ENCODE results near the gene PSIP1.
A peak's percentile ranks its signal among the peaks of the same experiment; 100 is the strongest.

Gene PSIP1

DNA sequence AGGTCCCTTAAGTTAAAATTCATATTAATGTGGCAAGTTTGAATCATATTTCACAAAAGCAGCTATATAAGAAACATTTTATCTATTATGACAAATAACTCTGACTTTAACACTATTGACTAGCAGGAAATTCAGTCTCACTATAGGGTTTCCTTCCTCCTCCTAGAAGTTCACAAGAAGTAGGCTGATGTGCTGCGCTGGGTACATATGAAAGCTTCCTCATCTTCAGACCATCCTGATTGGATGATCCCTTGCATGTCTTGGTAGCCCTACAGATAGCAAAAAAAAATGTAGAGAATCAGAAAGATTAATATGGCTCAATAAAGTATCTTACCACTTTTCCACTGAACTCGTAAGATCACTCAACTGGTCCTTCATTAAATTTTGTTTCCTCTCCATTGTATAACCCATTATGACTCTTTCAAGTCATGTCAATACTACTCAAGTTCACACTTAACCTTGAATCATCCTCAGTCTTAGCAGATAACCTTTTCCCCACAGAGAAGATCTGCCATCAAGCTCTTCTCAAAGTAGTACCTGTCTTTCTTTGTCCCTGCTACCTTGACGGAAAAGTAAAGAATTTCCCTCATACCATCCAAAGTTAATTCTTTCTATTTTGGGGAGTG is 11.5 kb upstream of the PSIP1 start:
- Mint-ChIP-seq H3K27me3 (peaks cover 15% of the 10 kb centered on the region), H3K4me3 (no peak overlapping the region), H3K27ac (no peak overlapping the region), H3K36me3 (no peaks in the 10 kb centered on the region), H3K4me1 (no peaks in the 10 kb centered on the region), H3K9me3 (no peaks in the 10 kb centered on the region)
- CTCF ChIA-PET = interaction anchor here (1.5 kb wide), 1 partner anchor 11 kb away, joined by 4 read pairs; no protein-coding TSS in a partner anchor
- no peak for DNase-seq

DNA sequence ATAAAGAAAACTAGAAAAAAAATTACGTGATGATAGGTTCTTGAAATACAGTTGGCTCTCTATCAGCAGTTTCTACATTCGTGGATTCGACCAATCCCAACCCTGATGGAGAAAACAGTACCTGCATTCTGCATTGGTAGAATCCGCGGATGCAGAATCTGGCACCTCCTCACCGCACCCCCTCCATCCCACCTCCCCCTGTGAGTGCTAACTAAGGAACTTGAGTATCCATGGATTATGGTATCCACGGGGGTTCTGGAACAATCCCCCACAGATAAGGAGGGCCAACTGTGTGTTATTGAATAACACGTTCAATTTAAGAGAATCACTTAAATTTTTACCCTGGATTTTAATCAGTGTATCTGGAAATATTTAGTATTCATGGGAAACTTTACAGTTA is 10.5 kb upstream of the PSIP1 start:
- H3K4me3 Mint-ChIP-seq = no peak overlapping the region
- no peaks in the 10 kb centered on the region for H3K4me1 Mint-ChIP-seq
- H3K9me3 Mint-ChIP-seq = no peaks in the 10 kb centered on the region
- no peak for DNase-seq
- H3K36me3 Mint-ChIP-seq = no peaks in the 10 kb centered on the region
- peaks cover 15% of the 10 kb centered on the region for H3K27me3 Mint-ChIP-seq
- CTCF ChIA-PET = no interaction called here
- H3K27ac Mint-ChIP-seq = no peak overlapping the region

DNA sequence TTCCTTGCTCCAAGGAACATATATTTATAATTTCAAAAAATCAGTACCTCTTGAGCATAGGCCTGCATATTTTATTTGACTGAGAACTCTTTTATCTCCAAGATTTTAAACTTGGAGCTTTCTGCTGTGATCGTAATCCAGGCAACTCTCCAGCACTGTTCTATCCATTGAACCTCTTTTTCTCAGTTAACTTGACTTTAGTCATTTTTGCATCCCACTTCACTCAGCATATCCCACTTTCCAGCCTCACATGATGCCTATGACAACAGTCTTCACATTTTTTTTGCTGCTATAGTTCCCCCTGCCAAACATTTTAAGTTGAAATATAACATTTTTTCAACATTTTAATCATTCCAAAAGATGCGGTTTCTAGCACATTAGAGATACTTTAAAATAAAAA is 9.1 kb upstream of the PSIP1 start:
- Mint-ChIP-seq H3K4me1 (no peaks in the 10 kb centered on the region), H3K36me3 (no peaks in the 10 kb centered on the region), H3K27me3 (peaks cover 12% of the 10 kb centered on the region), H3K4me3 (no peak overlapping the region), H3K9me3 (no peaks in the 10 kb centered on the region), H3K27ac (no peak overlapping the region)
- CTCF ChIA-PET = no interaction called here
- DNase-seq = no peak

DNA sequence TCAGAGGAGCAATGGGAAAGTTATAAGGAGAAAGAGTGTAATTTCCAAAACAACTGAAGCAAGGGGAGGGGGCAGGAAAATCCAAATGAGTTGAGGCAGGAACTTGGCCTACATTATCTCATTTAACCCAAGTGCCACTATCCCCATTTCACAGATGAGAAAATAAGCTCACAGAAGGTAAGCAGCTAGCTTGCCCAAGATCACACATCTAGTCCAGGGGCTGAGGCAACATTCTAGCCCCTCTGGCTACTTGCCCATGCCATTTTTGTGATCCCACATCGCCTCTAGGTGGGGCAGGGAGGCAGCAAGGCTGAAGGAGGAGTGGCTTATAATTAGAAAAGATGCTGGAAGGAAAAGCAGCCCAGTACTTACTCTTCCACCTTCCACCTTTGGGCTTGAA is 2.6 kb upstream of the PSIP1 start:
- H3K27ac Mint-ChIP-seq = no peak overlapping the region
- peaks cover 30% of the 10 kb centered on the region for H3K4me1 Mint-ChIP-seq
- H3K9me3 Mint-ChIP-seq = no peaks in the 10 kb centered on the region
- peaks cover 4% of the 10 kb centered on the region for H3K27me3 Mint-ChIP-seq
- CTCF ChIA-PET = interaction anchor here (0.8 to 1.2 kb wide), 2 partner anchors 17 to 93 kb away, joined by 4 read pairs; no protein-coding TSS in a partner anchor
- DNase-seq = no peak
- no peak overlapping the region for H3K4me3 Mint-ChIP-seq
- H3K36me3 Mint-ChIP-seq = peaks cover 14% of the 10 kb centered on the region

DNA sequence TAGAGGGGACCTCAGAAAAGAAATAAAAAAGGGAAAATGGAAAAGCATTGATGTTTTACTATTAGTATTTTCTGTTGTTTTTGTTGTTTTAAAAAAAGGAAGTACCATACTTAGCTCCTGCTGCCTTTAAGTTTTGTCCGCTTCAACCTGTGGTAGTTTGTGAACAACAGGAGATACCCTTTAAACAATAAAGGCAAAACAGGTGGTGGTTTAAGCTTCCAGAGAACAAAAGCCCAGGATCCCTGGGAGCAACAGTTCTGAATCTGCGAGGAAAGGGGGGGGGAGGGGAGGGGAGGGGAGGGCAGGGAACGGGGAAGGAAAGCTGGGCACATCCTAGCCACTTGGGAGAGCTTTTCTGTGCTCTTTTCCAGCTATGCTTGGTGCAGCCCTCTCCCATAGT is 2.1 kb upstream of the PSIP1 start:
- no peak overlapping the region for H3K27ac Mint-ChIP-seq
- H3K4me1 Mint-ChIP-seq = peaks cover 35% of the 10 kb centered on the region
- peaks cover 4% of the 10 kb centered on the region for H3K27me3 Mint-ChIP-seq
- H3K36me3 Mint-ChIP-seq = peaks cover 18% of the 10 kb centered on the region
- no peaks in the 10 kb centered on the region for H3K9me3 Mint-ChIP-seq
- no peak for DNase-seq
- no peak overlapping the region for H3K4me3 Mint-ChIP-seq
- CTCF ChIA-PET = interaction anchor here (0.8 to 1.3 kb wide), 3 partner anchors 18 to 93 kb away, joined by 4 to 6 read pairs (median 4); partner anchors contain the start of gene CCDC171

DNA sequence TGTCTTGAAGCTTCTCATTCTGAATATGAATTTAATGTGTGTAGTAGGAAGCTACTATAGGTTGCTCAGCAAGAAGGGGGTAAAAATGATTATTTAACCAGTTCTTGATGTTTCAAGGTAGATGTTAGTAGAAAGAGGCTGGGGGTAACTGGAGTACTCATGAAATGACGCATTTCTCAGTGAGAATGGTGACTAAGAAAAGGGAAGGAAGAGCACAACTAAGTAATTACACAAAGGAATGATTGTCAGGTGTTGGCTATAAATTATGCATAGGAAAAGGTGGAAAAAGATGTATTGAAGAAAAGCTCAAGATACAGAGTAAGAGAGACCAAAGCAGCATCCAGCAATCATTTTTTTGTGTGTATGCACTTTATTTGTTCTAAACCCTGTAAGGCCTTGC is 1.4 kb upstream of the PSIP1 start:
- H3K4me1 Mint-ChIP-seq = peaks cover 38% of the 10 kb centered on the region
- H3K27ac Mint-ChIP-seq = peak overlapping the region; percentile 62
- CTCF ChIA-PET = interaction anchor here (0.6 to 1.3 kb wide), 5 partner anchors 15 to 622 kb away, joined by 3 to 6 read pairs (median 3); partner anchors contain the start of gene CCDC171
- no peak for DNase-seq
- H3K4me3 Mint-ChIP-seq = no peak overlapping the region
- peaks cover 4% of the 10 kb centered on the region for H3K27me3 Mint-ChIP-seq
- no peaks in the 10 kb centered on the region for H3K9me3 Mint-ChIP-seq
- peaks cover 18% of the 10 kb centered on the region for H3K36me3 Mint-ChIP-seq

DNA sequence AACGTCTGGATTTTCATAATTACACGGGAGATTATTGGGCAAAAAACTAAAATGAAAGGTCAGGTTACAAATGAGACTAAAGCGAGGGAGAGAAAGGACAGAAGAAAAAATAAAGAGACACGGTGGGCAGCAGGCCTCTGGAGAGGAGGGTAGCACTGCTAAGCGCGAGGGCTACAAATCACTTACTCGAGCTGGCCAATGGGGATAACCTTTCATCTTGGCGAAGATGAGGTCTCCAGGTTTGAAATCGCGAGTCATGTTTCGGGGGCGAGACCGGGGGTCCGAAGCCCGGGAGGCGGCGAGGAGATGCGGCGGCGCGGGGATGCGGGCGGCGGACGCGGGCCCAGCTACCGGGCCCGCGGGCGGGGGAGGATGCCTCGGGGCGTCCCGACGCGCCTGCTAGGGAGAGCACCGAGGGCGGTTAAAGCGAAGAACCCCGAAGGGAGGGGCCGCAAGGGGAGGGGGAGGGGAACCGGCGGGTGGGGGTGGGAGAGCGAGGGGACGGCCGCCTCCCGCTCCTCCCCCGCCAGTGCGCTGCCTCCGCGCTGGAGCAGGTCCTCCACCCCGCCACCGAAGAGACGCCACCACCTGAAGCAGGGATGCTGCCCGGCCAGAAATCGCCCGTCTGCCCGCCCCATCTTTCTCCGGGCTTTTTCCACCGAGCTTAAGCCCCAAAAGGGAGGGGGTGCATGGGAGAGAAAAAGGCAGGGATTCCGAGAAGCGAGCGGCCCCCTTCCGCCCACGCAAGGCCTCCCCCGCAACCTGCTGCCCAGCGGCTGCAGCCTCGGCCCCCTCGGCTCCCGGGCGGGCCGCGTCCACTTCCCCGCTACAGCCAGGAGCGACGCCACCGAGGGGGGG is 610 bp downstream of the PSIP1 start:
- Mint-ChIP-seq H3K27ac (peak overlapping the region; percentile 97), H3K4me1 (peaks cover 52% of the 10 kb centered on the region), H3K4me3 (peak overlapping the region; percentile 87), H3K27me3 (peaks cover 4% of the 10 kb centered on the region), H3K36me3 (peaks cover 34% of the 10 kb centered on the region), H3K9me3 (no peaks in the 10 kb centered on the region)
- DNase-seq = peak; percentile 73
- CTCF ChIA-PET = interaction anchor here (0.6 to 1.3 kb wide), 2 partner anchors 15 to 58 kb away, joined by 3 to 6 read pairs; no protein-coding TSS in a partner anchor

DNA sequence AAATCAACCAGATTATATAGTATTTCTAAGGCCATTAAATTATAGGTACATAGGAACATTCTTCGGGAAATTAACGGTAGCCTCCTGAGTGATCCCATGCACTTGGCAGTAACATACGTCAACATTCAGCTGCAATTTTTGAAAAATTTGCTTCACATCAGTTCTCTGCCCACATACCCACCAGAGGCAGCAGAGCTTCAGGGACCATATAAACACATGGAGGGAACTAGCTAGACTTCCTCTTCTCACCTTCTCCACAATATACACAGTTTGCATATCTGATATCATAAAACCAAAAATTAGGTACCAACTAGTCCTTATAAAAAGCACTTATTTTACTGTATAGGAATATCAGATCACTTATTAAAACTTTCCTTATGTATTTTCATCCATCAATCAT is 4.8 kb downstream of the PSIP1 start:
- H3K36me3 Mint-ChIP-seq = peaks cover 57% of the 10 kb centered on the region
- no peak overlapping the region for H3K27ac Mint-ChIP-seq
- CTCF ChIA-PET = interaction anchor here (0.5 to 1.3 kb wide), 4 partner anchors 100 to 295 kb away, joined by 3 read pairs; no protein-coding TSS in a partner anchor
- H3K27me3 Mint-ChIP-seq = peaks cover 2% of the 10 kb centered on the region
- no peaks in the 10 kb centered on the region for H3K9me3 Mint-ChIP-seq
- no peak for DNase-seq
- H3K4me1 Mint-ChIP-seq = peaks cover 55% of the 10 kb centered on the region
- H3K4me3 Mint-ChIP-seq = no peak overlapping the region

DNA sequence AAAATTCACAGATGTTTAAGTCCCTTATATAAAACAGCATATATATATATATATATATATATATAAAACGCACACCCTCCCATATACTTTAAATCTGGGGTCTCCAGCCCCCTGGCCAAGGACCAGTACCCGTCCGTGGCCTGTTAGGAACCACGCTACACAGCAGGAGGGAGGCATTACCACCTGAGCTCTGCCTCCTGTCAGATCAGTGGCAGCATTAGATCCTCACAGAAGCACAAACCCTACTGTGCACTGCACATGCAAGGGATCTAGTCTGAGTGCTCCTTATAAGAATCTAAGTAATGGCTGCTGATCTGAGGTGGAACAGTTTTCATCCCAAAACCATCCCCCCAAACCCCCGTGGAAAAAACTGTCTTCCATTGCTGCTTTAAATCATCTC is 9.0 kb downstream of the PSIP1 start:
- no peak for DNase-seq
- H3K9me3 Mint-ChIP-seq = no peaks in the 10 kb centered on the region
- H3K4me3 Mint-ChIP-seq = no peak overlapping the region
- H3K4me1 Mint-ChIP-seq = peaks cover 55% of the 10 kb centered on the region
- CTCF ChIA-PET = interaction anchor here (1.1 kb wide), 1 partner anchor 104 kb away, joined by 3 read pairs; no protein-coding TSS in a partner anchor
- peaks cover 61% of the 10 kb centered on the region for H3K36me3 Mint-ChIP-seq
- H3K27ac Mint-ChIP-seq = no peak overlapping the region
- H3K27me3 Mint-ChIP-seq = no peaks in the 10 kb centered on the region

DNA sequence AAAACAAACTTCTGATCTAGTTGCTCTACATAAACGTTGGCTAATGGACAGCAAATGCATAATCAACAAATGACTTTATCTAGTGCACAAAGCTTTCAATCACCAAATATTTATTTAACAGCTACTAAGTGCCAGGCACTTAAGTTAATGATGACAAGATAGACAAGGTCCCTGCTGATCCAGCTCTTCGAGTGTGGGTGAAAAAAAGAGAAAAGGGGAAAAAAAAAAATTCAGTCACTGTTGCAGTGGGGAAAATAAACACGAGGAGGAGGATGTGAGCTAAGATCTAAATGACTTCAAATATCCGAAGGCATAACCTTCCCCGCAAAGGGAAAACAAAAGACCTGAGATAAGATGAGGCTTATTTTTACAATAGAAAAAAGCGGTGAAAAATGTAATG is 9.6 kb downstream of the PSIP1 start:
- no peaks in the 10 kb centered on the region for H3K27me3 Mint-ChIP-seq
- CTCF ChIA-PET = interaction anchor here (0.9 to 1.1 kb wide), 2 partner anchors 26 to 105 kb away, joined by 3 read pairs; no protein-coding TSS in a partner anchor
- no peaks in the 10 kb centered on the region for H3K9me3 Mint-ChIP-seq
- H3K4me3 Mint-ChIP-seq = no peak overlapping the region
- H3K4me1 Mint-ChIP-seq = peaks cover 50% of the 10 kb centered on the region
- no peak for DNase-seq
- peaks cover 57% of the 10 kb centered on the region for H3K36me3 Mint-ChIP-seq
- H3K27ac Mint-ChIP-seq = no peak overlapping the region

DNA sequence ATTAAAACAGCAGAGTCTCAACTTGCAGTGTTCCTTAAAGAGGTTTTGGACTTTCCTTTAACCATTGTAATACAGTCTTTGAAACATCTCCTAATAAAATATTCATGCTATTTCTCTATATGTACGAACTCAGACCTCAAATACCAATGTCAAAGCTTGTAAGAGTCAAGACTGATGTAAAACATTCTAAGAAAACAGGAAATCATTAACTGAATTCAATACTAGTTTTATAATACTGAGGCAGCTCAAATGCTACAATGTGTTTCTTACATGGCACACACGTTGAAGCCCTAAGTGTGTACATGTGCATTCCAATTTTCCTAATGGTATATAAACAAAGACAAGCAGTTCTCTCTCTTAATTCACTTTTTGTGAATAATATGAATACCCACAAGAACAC is 11.6 kb downstream of the PSIP1 start:
- no peak for DNase-seq
- Mint-ChIP-seq H3K27ac (peak overlapping the region; percentile 79), H3K9me3 (no peaks in the 10 kb centered on the region), H3K4me3 (no peak overlapping the region), H3K36me3 (peaks cover 49% of the 10 kb centered on the region), H3K27me3 (no peaks in the 10 kb centered on the region), H3K4me1 (peaks cover 45% of the 10 kb centered on the region)
- CTCF ChIA-PET = interaction anchor here (1.3 to 1.5 kb wide), 2 partner anchors 17 to 34 kb away, joined by 5 to 6 read pairs; no protein-coding TSS in a partner anchor

DNA sequence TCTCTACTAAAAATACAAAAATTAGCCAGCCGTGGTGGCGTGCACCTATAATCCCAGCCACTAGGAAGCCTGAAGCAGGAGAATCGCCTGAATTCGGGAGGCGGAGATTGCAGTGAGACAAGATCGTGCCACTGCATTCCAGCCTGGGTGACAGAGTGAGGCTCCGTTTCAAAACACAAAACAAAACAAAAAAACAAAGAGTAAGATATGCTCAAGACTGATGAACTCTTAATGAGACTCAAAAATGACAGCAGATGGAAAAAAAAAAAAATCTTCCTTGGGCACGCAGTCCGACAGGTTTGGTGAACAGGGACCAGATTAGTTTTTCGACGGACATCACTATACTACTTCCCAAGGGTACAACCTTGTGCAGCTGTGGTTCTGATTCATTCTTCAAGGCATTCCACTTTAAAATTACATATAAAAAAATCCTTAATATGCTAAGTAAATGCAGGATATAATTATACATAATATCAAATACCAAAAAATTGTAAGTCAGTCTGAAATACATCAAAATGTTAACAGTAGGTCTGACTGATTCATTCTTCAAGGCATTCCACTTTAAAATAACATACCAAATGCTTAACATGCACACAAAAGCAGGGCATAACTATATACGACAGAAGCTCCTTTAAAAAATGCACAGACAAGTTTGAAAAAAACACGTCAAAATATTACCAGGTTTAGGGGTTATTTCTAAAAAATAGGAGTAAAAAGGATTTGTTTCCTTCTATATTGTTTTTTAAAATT is 12.3 kb downstream of the PSIP1 start:
- Mint-ChIP-seq H3K4me1 (peaks cover 43% of the 10 kb centered on the region), H3K4me3 (no peak overlapping the region), H3K36me3 (peaks cover 52% of the 10 kb centered on the region), H3K9me3 (peaks cover 2% of the 10 kb centered on the region), H3K27me3 (no peaks in the 10 kb centered on the region), H3K27ac (no peak overlapping the region)
- CTCF ChIA-PET = interaction anchor here (1.3 kb wide), 1 partner anchor 35 kb away, joined by 5 read pairs; no protein-coding TSS in a partner anchor
- no peak for DNase-seq

DNA sequence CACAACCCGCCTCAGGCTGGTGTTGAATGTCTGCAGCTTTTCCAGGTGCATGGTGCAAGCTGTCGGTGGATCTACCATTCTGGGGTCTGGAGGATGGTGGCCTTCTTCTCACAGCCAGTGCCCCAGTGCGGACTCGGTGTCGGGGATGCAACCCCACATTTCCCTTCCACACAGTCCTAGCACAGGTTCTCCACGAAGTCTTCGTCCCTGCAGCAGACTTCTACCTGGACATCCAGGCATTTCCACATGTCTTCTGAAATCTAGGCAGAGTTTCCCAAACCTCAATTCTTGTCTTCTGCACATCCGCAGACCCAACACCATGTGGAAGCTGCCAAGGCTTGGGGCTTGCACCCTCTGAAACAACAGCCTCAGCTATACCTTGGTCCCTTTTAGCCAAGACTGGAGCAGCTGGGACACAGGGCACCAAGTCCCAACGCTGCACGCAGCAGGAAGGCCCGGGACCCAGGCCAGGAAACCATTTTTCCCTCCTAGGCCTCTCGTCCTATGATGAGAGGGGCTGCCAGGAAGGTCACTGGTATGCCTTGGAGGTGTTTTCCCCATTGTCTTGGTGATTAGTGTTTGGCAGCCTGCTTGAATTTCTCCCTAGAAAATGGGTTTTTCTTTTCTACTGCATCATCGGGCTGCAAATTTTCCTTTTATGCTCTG is 18.2 kb downstream of the PSIP1 start:
- peaks cover 7% of the 10 kb centered on the region for H3K9me3 Mint-ChIP-seq
- CTCF ChIA-PET = no interaction called here
- no peak overlapping the region for H3K27ac Mint-ChIP-seq
- peaks cover 53% of the 10 kb centered on the region for H3K36me3 Mint-ChIP-seq
- no peaks in the 10 kb centered on the region for H3K27me3 Mint-ChIP-seq
- H3K4me1 Mint-ChIP-seq = no peaks in the 10 kb centered on the region
- DNase-seq = no peak
- H3K4me3 Mint-ChIP-seq = no peak overlapping the region

Data from activated naive CD4-positive, alpha-beta T cell treated with anti-CD3 and anti-CD28 coated beads, Interleukin-2, amount 10 ng/mL, durations not matched to agents 7 days and 5 days (primary cell).